DMS153 treated with DMSO at 0.1 percent for 48 hours (cell line): Measurements from ENCODE around the gene PCDHGA8.
"Not testable (repeated sequence)": the region's sequence is repeated elsewhere in the genome, so short reads cannot be mapped to it uniquely, and the experiment has no call there.

Experiments
- DNase-seq: peaks from one replicate; lab custom pipeline; 2025; ENCODE audit not compliant: unreplicated experiment; lab: John Stamatoyannopoulos, UW

PCDHGA8 gene

GRCh38 chr5:141430332-141431113, 38.1 kb downstream of the PCDHGA8 start, which contains the start of gene PCDHGA12:
Gene PCDHGA12, plus strand, starts transcription at chr5:141430507. Its CDS starts 253 bp downstream, at chr5:141430760.
- no peak for DNase-seq

GRCh38 chr5:141431286-141431685, 38.9 kb downstream of the PCDHGA8 start:
- no peak for DNase-seq

- not testable (repeated sequence) for DNase-seq
These were observed 39.9 kb downstream of the PCDHGA8 start for GRCh38 chr5:141432308-141432707.

- not testable (repeated sequence) for DNase-seq
These were observed 40.3 kb downstream of the PCDHGA8 start for GRCh38 chr5:141432726-141433125.

- no peak for DNase-seq
These were observed 41.6 kb downstream of the PCDHGA8 start for GRCh38 chr5:141434006-141434405.

- DNase-seq: no peak
These were observed 44.8 kb downstream of the PCDHGA8 start for GRCh38 chr5:141437221-141437620.

GRCh38 chr5:141439411-141440141, 47.1 kb downstream of the PCDHGA8 start:
- DNase-seq: no peak

- no peak for DNase-seq
These were observed 47.9 kb downstream of the PCDHGA8 start for GRCh38 chr5:141440341-141440740.

- no peak for DNase-seq
These were observed 49.2 kb downstream of the PCDHGA8 start for GRCh38 chr5:141441571-141442170.
